Measurements from ENCODE around the gene BAD. TPM values are rescaled to one million over a fixed set of nuclear protein-coding genes. Genes with fewer than 3 reads are reported as not detected.

Gene BAD
- total and polyA plus RNA-seq, 2 of the 13 experiments (the other 11 are each of a cell fraction or from before 2014, with no cell fraction given), result 17.9 to 28.5 TPM

DNA sequence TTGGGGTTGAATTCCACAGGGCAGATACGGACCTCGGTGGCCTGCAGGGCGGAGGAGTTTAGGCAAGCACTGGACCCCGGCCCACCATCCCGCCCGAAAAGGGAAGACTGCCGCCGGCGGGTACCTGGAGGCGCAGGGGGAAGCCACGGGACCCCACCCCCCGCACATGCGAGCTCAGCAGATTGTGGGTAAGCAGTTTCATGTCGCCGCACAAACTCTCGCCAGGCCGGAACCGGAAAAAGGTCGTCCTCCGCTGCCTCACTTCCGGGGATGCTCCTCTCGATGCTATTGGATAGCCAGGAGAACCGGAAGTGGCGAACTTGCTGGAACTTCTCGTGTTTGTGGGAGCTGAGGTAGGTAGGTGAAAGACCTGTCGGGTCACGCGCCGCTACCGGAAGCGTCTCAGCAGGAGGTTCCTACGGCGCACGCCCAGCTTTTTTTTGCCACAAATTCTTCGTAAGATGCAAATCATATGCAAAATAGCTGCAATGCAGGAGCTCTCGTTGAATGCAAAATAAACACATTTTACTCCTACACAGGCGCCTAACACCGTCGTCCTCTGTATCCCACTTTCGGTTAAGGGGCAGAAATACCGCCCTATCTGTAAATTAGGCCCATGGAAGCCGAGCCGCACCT lies 33.0 kb upstream of the BAD start, which contains the start of gene TRMT112 (continued):
- TF ChIP-seq, protein P1, sequence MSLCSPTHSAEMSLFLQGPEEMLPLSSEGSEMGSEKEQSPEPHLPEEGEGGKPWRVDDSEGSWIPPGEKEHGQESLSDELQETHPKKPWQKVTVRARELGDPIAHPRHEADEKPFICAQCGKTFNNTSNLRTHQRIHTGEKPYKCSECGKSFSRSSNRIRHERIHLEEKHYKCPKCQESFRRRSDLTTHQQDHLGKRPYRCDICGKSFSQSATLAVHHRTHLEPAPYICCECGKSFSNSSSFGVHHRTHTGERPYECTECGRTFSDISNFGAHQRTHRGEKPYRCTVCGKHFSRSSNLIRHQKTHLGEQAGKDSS (CRISPR knock-in tag; IDR thresholded peaks at IDR 0.05; ENCODE audit: borderline replicate concordance, low read depth), result 0 out of 2 replicates have a peak, but pooled peaks have one; percentile 25
- peak; percentile 36; the same call in 1 of the 2 replicates for TF ChIP-seq DNMT3B (CRISPR knock-in tag; conservative IDR thresholded peaks at IDR 0.05)
- TF ChIP-seq, protein P2, sequence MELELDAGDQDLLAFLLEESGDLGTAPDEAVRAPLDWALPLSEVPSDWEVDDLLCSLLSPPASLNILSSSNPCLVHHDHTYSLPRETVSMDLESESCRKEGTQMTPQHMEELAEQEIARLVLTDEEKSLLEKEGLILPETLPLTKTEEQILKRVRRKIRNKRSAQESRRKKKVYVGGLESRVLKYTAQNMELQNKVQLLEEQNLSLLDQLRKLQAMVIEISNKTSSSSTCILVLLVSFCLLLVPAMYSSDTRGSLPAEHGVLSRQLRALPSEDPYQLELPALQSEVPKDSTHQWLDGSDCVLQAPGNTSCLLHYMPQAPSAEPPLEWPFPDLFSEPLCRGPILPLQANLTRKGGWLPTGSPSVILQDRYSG (CRISPR knock-in tag; IDR thresholded peaks at IDR 0.05), result no peak
- TF ChIP-seq, protein P3, sequence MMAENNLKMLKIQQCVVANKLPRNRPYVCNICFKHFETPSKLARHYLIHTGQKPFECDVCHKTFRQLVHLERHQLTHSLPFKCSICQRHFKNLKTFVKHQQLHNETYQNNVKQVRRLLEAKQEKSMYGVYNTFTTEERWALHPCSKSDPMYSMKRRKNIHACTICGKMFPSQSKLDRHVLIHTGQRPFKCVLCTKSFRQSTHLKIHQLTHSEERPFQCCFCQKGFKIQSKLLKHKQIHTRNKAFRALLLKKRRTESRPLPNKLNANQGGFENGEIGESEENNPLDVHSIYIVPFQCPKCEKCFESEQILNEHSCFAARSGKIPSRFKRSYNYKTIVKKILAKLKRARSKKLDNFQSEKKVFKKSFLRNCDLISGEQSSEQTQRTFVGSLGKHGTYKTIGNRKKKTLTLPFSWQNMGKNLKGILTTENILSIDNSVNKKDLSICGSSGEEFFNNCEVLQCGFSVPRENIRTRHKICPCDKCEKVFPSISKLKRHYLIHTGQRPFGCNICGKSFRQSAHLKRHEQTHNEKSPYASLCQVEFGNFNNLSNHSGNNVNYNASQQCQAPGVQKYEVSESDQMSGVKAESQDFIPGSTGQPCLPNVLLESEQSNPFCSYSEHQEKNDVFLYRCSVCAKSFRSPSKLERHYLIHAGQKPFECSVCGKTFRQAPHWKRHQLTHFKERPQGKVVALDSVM (CRISPR knock-in tag; IDR thresholded peaks at IDR 0.05), result no peak; the same call in 1 of the 2 replicates
- no peak for TF ChIP-seq SRY (CRISPR knock-in tag; IDR thresholded peaks at IDR 0.05)
- TF ChIP-seq, protein P4, sequence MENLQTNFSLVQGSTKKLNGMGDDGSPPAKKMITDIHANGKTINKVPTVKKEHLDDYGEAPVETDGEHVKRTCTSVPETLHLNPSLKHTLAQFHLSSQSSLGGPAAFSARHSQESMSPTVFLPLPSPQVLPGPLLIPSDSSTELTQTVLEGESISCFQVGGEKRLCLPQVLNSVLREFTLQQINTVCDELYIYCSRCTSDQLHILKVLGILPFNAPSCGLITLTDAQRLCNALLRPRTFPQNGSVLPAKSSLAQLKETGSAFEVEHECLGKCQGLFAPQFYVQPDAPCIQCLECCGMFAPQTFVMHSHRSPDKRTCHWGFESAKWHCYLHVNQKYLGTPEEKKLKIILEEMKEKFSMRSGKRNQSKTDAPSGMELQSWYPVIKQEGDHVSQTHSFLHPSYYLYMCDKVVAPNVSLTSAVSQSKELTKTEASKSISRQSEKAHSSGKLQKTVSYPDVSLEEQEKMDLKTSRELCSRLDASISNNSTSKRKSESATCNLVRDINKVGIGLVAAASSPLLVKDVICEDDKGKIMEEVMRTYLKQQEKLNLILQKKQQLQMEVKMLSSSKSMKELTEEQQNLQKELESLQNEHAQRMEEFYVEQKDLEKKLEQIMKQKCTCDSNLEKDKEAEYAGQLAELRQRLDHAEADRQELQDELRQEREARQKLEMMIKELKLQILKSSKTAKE (CRISPR knock-in tag; IDR thresholded peaks at IDR 0.05; ENCODE audit: borderline replicate concordance), result no peak
- TF ChIP-seq PHF20 (CRISPR knock-in tag; IDR thresholded peaks at IDR 0.05), result peak; percentile 78
- TF ChIP-seq, protein P5, sequence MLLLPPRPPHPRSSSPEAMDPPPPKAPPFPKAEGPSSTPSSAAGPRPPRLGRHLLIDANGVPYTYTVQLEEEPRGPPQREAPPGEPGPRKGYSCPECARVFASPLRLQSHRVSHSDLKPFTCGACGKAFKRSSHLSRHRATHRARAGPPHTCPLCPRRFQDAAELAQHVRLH (CRISPR knock-in tag; IDR thresholded peaks at IDR 0.05; ENCODE audit: borderline replicate concordance, low read depth), result no peak
- TF ChIP-seq ZNF83 (CRISPR knock-in tag; IDR thresholded peaks at IDR 0.05; ENCODE audit: borderline replicate concordance), result no peak; the same call in 1 of the 2 replicates
- 0 out of 2 replicates have a peak, but pooled peaks have one; percentile 30 for TF ChIP-seq ZMAT3 (CRISPR knock-in tag; conservative IDR thresholded peaks at IDR 0.05)
- TF ChIP-seq ZMYM3 (CRISPR knock-in tag; IDR thresholded peaks at IDR 0.05), result no peak
- peak; percentile 43; the same call in 1 of the 2 replicates for TF ChIP-seq ZZZ3 (CRISPR knock-in tag; IDR thresholded peaks at IDR 0.05; ENCODE audit: borderline replicate concordance)
- TF ChIP-seq, protein P6, sequence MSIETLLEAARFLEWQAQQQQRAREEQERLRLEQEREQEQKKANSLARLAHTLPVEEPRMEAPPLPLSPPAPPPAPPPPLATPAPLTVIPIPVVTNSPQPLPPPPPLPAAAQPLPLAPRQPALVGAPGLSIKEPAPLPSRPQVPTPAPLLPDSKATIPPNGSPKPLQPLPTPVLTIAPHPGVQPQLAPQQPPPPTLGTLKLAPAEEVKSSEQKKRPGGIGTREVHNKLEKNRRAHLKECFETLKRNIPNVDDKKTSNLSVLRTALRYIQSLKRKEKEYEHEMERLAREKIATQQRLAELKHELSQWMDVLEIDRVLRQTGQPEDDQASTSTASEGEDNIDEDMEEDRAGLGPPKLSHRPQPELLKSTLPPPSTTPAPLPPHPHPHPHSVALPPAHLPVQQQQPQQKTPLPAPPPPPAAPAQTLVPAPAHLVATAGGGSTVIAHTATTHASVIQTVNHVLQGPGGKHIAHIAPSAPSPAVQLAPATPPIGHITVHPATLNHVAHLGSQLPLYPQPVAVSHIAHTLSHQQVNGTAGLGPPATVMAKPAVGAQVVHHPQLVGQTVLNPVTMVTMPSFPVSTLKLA (IDR thresholded peaks at IDR 0.05), result peak; percentile 64
- 0 out of 2 replicates have a peak, but pooled peaks have one; percentile 66 for TF ChIP-seq ZNF788 (CRISPR knock-in tag; IDR thresholded peaks at IDR 0.05; ENCODE audit: borderline replicate concordance)
- peak; percentile 20; the same call in 1 of the 2 replicates for TF ChIP-seq KLF6 (CRISPR knock-in tag; IDR thresholded peaks at IDR 0.05)
- no peak for TF ChIP-seq HES4 (CRISPR knock-in tag; IDR thresholded peaks at IDR 0.05; ENCODE audit: borderline replicate concordance)
- peak; percentile 51; the same call in 1 of the 2 replicates for TF ChIP-seq HDAC2 (CRISPR knock-in tag; IDR thresholded peaks at IDR 0.05)
- TF ChIP-seq, protein P7, sequence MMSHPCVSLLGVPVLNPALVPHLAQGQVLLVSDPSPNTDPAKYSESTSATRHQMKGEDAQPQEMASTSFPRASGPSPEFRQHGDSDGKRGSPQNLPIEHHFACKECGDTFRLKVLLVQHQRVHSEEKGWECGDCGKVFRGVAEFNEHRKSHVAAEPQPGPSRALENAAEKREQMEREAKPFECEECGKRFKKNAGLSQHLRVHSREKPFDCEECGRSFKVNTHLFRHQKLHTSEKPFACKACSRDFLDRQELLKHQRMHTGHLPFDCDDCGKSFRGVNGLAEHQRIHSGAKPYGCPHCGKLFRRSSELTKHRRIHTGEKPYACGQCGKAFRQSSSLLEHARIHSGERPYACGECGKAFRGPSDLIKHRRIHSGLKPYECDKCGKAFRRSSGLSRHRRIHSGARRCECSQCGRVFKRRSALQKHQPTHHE (CRISPR knock-in tag; IDR thresholded peaks at IDR 0.05; ENCODE audit: borderline replicate concordance), result peak; percentile 56; the same call in 1 of the 2 replicates
- peak; percentile 93 for TF ChIP-seq ELF1 (CRISPR knock-in tag; IDR thresholded peaks at IDR 0.05)
- TF ChIP-seq POLR2A (IDR thresholded peaks at IDR 0.05; ENCODE audit: insufficient read depth in 1 of 2, low read depth in 2 of 2, low read length in 2 of 2), result peak; percentile 74 to 89
